Stimulated activated CD4-positive, alpha-beta T cell treated with anti-CD3 and anti-CD28 coated beads, Interleukin-2, amount 100 ng/mL, for 4 hours (primary cell): ENCODE measurements around the gene SLC28A1.
"Not testable (repeated sequence)": the region's sequence is repeated elsewhere in the genome, so short reads cannot be mapped to it uniquely, and the experiment has no call there.

Experiments used
- DNase-seq: peaks from one replicate; pipeline ENCODE4 v3.0.0-alpha.2; 2020; ENCODE audit warnings: low read depth

SLC28A1 gene

GRCh38 chr15:84973492-84974460, 89.3 kb downstream of the SLC28A1 start:
- DNase-seq, result no peak

GRCh38 chr15:84975871-84976351, 91.4 kb downstream of the SLC28A1 start:
- DNase-seq, result no peak

GRCh38 chr15:84976746-84977345, 92.4 kb downstream of the SLC28A1 start:
- no peak for DNase-seq

GRCh38 chr15:84979651-84980050, 95.2 kb downstream of the SLC28A1 start:
- no peak for DNase-seq

GRCh38 chr15:84980196-84981053, 96.0 kb downstream of the SLC28A1 start:
- peak; percentile 77 for DNase-seq

- peak; percentile 95 for DNase-seq
These were observed 96.7 kb downstream of the SLC28A1 start for GRCh38 chr15:84981054-84981710.

- DNase-seq, result peak; percentile 40
These were observed 97.3 kb downstream of the SLC28A1 start, which contains the start of gene PDE8A for GRCh38 chr15:84981711-84982300. Gene PDE8A (plus strand): TSS chr15:84981856. CDS start chr15:84982163, 307 bp downstream.

GRCh38 chr15:84982301-84982920, 97.9 kb downstream of the SLC28A1 start:
- peak; percentile 10 for DNase-seq

- no peak for DNase-seq
These were observed 98.8 kb downstream of the SLC28A1 start for GRCh38 chr15:84983294-84983693.

GRCh38 chr15:84983711-84984110, 99.2 kb downstream of the SLC28A1 start:
- no peak for DNase-seq

- no peak for DNase-seq
These were observed 100.7 kb downstream of the SLC28A1 start for GRCh38 chr15:84985158-84985557.

GRCh38 chr15:84987351-84987750, 102.9 kb downstream of the SLC28A1 start:
- DNase-seq, result not testable (repeated sequence)

- no peak for DNase-seq
These were observed 103.6 kb downstream of the SLC28A1 start for GRCh38 chr15:84987949-84988624.

- DNase-seq, result no peak
These were observed 104.6 kb downstream of the SLC28A1 start for GRCh38 chr15:84988909-84989644.

- DNase-seq, result no peak
These were observed 106.0 kb downstream of the SLC28A1 start for GRCh38 chr15:84990507-84990906.

- no peak for DNase-seq
These were observed 106.7 kb downstream of the SLC28A1 start for GRCh38 chr15:84991014-84991712.

GRCh38 chr15:84992157-84992944, 107.9 kb downstream of the SLC28A1 start:
- peak; percentile 33 for DNase-seq
